PC-3 (cell line): Measurements from ENCODE around the gene IL31.

Source experiments
- CTCF ChIP-seq: fragments of 300-600 bp; sonication (generic); conservative IDR thresholded peaks from 2 replicates; pipeline ENCODE4 v1.5.1; 2017; ENCODE audit warnings: antibody characterized with exemption, low read depth, mild to moderate bottlenecking, low read length
- EZH2 ChIP-seq: fragments of 300-600 bp; sonication (generic); IDR thresholded peaks from one replicate; pipeline ENCODE4 v1.6.1; 2017; ENCODE audit warnings: antibody characterized with exemption, mild to moderate bottlenecking, low read length; ENCODE audit not compliant: unreplicated experiment
- EZH2phosphoT487 ChIP-seq: fragments of 300-600 bp; sonication (generic); IDR thresholded peaks from 2 replicates; pipeline ENCODE4 v1.6.1; 2018; ENCODE audit warnings: mild to moderate bottlenecking, antibody characterized with exemption, low read length, borderline replicate concordance

DNA sequence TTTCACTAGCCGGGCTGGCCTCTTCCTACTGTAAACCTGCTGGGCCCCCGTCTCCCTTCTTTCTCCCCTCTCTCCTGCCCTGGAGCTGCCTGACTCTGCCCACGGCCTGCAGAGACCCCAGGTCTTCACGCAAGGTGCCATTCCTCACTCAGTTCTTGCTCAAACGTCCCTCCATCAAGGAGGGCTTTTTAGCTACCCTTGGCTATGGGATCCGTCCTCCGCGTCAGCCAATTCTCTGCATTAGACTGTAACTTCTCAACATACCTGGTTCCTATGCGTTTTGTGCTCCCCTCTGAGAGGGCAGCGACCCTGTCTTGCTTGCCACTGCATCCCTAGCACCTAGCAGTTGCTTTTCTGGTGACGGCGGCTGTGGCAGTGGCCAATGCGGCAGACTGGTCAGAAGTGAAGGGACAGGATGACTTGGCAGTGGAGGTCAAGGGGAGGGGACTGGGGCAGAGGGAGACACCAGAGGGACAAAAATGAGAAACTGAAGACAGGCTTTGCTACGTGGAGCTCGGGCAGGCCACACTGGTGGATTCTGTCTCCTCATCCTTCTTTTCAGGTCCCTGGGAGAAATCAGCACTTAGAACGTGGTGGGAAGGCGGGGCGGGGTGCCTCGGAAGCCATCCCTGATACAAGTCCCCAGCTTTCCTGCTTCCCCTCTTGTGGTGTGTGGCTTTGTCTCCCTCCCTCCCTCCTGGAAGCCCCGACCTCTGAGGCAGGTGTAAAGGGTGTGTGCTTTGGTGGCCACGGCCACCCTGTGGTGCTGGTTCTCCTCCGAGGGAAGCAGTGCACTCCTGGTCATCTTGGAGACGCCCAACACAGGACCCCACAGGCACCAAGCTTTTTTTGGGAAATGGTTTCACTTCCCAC is 31.3 kb upstream of the IL31 start:
- TF ChIP-seq EZH2 (no peak), CTCF (no peak), EZH2phosphoT487 (no peak)
